ENCODE measurements around the gene TXLNA. TPM values are rescaled to one million over a fixed set of nuclear protein-coding genes. Genes with fewer than 3 reads are reported as not detected.

The TXLNA gene
- polyA plus RNA-seq, 1 experiment = 49.3 TPM

DNA sequence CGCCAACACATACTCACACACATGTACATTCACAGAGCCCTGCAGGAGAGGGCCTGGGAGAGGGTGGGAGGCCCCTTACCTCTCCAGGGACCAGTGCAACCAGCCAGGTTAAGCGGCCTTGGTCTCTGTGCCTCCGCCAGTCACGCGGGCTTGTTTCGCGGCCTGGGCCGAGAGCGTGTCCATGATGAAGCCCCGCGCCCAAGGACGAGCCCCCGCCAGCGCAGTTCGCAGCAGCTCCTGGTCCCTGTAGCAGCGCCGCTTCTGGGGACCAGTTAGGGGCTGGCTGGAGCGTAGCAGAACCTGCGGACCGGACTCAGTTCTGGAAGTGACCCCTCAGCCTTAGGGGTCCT is 60.3 kb downstream of the TXLNA start:
- TF ChIP-seq, protein P1, sequence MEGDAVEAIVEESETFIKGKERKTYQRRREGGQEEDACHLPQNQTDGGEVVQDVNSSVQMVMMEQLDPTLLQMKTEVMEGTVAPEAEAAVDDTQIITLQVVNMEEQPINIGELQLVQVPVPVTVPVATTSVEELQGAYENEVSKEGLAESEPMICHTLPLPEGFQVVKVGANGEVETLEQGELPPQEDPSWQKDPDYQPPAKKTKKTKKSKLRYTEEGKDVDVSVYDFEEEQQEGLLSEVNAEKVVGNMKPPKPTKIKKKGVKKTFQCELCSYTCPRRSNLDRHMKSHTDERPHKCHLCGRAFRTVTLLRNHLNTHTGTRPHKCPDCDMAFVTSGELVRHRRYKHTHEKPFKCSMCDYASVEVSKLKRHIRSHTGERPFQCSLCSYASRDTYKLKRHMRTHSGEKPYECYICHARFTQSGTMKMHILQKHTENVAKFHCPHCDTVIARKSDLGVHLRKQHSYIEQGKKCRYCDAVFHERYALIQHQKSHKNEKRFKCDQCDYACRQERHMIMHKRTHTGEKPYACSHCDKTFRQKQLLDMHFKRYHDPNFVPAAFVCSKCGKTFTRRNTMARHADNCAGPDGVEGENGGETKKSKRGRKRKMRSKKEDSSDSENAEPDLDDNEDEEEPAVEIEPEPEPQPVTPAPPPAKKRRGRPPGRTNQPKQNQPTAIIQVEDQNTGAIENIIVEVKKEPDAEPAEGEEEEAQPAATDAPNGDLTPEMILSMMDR (IDR thresholded peaks at IDR 0.05; ENCODE audit: low read depth, low read length) = no peak
- H3K4me3 ChIP-seq (ENCODE audit: low read depth, low read length) = peak overlapping the region; percentile 70
- no peaks in the 10 kb centered on the region for H3K27me3 ChIP-seq (ENCODE audit: control insufficient read depth, insufficient read depth, low read length)
- POLR2A ChIA-PET = interaction anchor here (2.4 kb wide), 1 partner anchor 96 kb away, joined by 18 read pairs; the partner anchor contains the start of gene MARCKSL1
- CTCF ChIA-PET = interaction anchor here (1.8 to 2.8 kb wide), 2 partner anchors 8 to 24 kb away, joined by 13 read pairs; no protein-coding TSS in a partner anchor
- H3K27ac ChIP-seq (ENCODE audit: low read depth, low read length) = peak overlapping the region; percentile 21
- no peaks in the 10 kb centered on the region; the same call in 1 of the 2 replicates for H3K9me3 ChIP-seq (ENCODE audit: control insufficient read depth, insufficient read depth, low read length)
- DNase-seq (ENCODE audit: low read depth, low spot score) = no peak

DNA sequence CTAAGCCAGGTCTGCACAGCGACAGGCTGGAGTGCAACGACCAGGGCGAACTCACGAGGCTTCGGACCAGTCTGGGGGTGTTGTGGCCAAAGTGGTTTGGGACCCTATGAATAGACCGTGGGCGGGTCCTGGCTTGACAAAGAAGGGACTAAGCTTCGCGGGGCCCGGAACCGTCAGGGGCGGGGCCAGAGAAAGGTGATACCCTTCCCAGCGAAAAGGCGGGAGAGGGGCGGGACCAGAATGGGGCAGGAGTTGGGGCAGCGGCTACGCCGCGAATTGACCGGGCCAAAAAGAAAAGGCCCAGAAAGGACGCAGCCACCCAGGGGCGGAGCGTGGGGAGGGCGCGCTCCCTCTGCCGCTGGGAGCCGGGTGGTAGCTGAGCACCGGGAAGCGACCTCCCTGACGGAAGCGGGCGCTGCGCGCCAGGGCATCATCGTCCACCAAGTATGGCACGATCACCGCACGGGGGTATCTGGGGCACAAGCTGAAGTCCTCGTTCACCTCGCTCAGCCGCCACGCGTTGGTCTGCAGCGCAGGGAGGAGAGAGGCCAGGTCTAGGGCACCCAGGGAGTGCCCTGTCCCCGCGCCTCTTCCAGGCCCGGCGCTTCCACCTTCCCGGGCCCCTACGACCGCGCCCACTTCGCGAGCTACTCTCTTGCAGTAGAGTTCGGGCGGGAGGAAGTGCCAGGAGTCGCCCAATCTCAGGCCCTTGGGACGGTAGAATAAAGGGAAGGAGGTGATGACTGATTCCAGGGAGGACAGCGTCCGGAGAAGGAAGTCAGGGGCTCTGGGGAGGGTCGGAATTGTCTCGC is 60.9 kb downstream of the TXLNA start:
- CTCF ChIA-PET = interaction anchor here (0.6 to 2.8 kb wide), 6 partner anchors 8 to 77 kb away, joined by 3 to 13 read pairs (median 4); no protein-coding TSS in a partner anchor
- POLR2A ChIA-PET = interaction anchor here (0.8 to 2.4 kb wide), 8 partner anchors 8 to 96 kb away, joined by 3 to 18 read pairs (median 3); partner anchors contain the start of genes MARCKSL1 and TXLNA
- TF ChIP-seq, protein P1 (IDR thresholded peaks at IDR 0.05; ENCODE audit: low read depth, low read length) = peak; percentile 27; the same call in 1 of the 2 replicates
- peak overlapping the region; percentile 75 for H3K27ac ChIP-seq (ENCODE audit: low read depth, low read length)
- no peaks in the 10 kb centered on the region; the same call in 1 of the 2 replicates for H3K9me3 ChIP-seq (ENCODE audit: control insufficient read depth, insufficient read depth, low read length)
- no peaks in the 10 kb centered on the region for H3K27me3 ChIP-seq (ENCODE audit: control insufficient read depth, insufficient read depth, low read length)
- no peak for DNase-seq (ENCODE audit: low read depth, low spot score)
- H3K4me3 ChIP-seq (ENCODE audit: low read depth, low read length) = peak overlapping the region; percentile 70

DNA sequence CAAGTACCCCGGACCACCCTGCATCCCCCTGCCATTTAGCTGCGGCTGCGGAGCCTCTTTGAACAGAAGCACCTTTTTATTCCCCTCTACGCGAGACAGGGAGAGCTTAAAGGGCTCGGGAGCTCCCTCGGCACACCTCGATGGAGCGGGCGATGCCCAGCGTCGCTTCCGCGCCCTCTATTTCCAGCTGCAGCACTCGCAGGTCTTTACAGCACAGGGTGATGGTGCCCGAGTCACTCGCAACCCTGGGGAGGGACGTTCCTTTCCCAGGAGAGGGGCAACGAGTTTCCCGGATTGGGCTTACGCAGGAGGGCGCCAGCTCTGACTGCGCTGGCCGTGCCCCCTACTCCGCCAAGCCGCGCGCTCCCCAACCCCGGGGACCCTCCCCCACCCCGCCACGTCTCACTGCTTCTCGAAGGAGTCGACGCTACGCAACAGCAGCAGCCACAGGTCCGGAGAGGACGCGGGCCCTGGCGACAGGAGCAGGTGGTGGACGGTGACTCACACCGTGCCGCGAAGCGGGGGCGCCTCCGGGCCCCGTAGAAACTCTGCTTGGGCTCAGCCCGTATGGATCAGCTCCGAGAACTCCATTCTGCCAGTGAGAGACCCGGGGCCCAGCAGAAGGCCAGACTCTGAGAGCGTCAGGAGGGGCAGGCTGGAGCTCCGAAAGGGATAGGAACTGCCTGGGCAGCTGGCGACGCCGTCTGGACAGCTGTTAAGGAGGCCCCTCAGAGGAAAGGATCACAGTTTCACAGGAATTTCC is 61.7 kb downstream of the TXLNA start:
- no peaks in the 10 kb centered on the region; the same call in 1 of the 2 replicates for H3K9me3 ChIP-seq (ENCODE audit: control insufficient read depth, insufficient read depth, low read length)
- peak overlapping the region; percentile 75 for H3K27ac ChIP-seq (ENCODE audit: low read depth, low read length)
- peak overlapping the region; percentile 70 for H3K4me3 ChIP-seq (ENCODE audit: low read depth, low read length)
- H3K27me3 ChIP-seq (ENCODE audit: control insufficient read depth, insufficient read depth, low read length) = no peaks in the 10 kb centered on the region
- TF ChIP-seq, protein P1 (IDR thresholded peaks at IDR 0.05; ENCODE audit: low read depth, low read length) = no peak
- POLR2A ChIA-PET = interaction anchor here (0.5 to 2.4 kb wide), 12 partner anchors 9 to 95 kb away, joined by 3 to 18 read pairs (median 3); partner anchors contain the start of genes CCDC28B, HDAC1, MARCKSL1 and TXLNA
- CTCF ChIA-PET = interaction anchor here (0.6 to 2.8 kb wide), 5 partner anchors 8 to 75 kb away, joined by 3 to 13 read pairs (median 4); no protein-coding TSS in a partner anchor
- no peak for DNase-seq (ENCODE audit: low read depth, low spot score)

DNA sequence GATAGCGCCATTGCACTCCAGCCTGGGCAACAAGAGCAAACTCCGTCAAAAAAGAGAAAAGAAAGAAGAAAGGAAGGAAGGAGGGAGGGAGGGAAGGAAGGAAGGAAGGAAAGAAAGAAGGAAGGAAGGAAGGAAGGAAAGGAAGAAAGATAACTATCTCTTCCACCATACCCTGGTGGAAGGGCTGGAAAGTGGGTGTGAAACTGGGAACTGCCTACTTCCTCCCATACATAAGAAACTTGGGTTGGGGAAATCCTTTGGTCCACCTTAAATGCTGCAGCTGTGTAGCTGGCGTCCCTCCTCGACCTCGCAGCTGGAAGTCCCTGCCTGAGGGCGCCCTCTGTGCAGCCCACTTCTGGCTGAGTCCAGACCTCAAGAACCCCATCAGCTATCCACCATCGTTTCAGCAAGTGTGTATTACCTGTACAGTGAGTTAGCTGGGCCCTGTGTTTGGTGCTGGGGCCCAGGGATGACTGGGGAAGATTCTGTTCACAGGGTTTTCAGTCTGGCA is 62.9 kb downstream of the TXLNA start:
- Histone ChIP-seq H3K27me3 (ENCODE audit: control insufficient read depth, insufficient read depth, low read length) (no peaks in the 10 kb centered on the region), H3K4me3 (ENCODE audit: low read depth, low read length) (no peak overlapping the region), H3K27ac (ENCODE audit: low read depth, low read length) (no peak overlapping the region), H3K9me3 (ENCODE audit: control insufficient read depth, insufficient read depth, low read length) (no peaks in the 10 kb centered on the region; the same call in 1 of the 2 replicates)
- DNase-seq (ENCODE audit: low read depth, low spot score) = no peak
- ChIA-PET CTCF (no interaction called here), POLR2A (no interaction called here)
- TF ChIP-seq, protein P1 (IDR thresholded peaks at IDR 0.05; ENCODE audit: low read depth, low read length) = no peak

Measured in AG04450 (cell line).